Tibial nerve (tissue), 3 donors: ENCODE data around the gene SPATA17.

Experiments used
- CTCF ChIP-seq, 5 experiments: fragments of 200-600 bp in 3 of 5; fragments of 450-650 bp in 2 of 5; sonication (generic) in 3 of 5; IDR thresholded peaks; one replicate each; pipeline ENCODE4 v1.5.1; 2016 to 2019; ENCODE audit warnings: antibody characterized with exemption in 5 of 5, mild to moderate bottlenecking in 3 of 5, moderate library complexity in 2 of 5
- POLR2A ChIP-seq, 2 donors: fragments of 450-650 bp; IDR thresholded peaks; one replicate each; pipeline ENCODE4 v1.6.1; 2017; ENCODE audit warnings: antibody characterized with exemption in 2 of 2, mild to moderate bottlenecking in 2 of 2, moderate library complexity in 2 of 2

- TF ChIP-seq POLR2A (IDR thresholded peaks at IDR 0.05) (no peak), CTCF (IDR thresholded peaks at IDR 0.05) (no peak)
Measured at GRCh38 chr1:217769768-217770167, 138.6 kb downstream of the SPATA17 start.
